Measurements from ENCODE around the gene ECSCR.

ECSCR gene

GRCh38 chr5:139473565-139473964 lies 11.0 kb upstream of the ECSCR start:
- no peak for DNase-seq

GRCh38 chr5:139473105-139473504 lies 10.6 kb upstream of the ECSCR start:
- DNase-seq, result no peak

- no peak for DNase-seq
These were observed 10.0 kb upstream of the ECSCR start for GRCh38 chr5:139472386-139473030.

- DNase-seq, result no peak
These were observed 8.3 kb upstream of the ECSCR start, which contains the start of gene SMIM33 for GRCh38 chr5:139470821-139471300. TSS of gene SMIM33 (plus strand) at chr5:139471004. CDS start at chr5:139471122, 118 bp downstream.

- DNase-seq, result no peak
These were observed 5.9 kb upstream of the ECSCR start for GRCh38 chr5:139468421-139468931.

- no peak for DNase-seq
These were observed 845 bp downstream of the ECSCR start for GRCh38 chr5:139461698-139462097.

GRCh38 chr5:139461176-139461575 lies 1.4 kb downstream of the ECSCR start:
- no peak for DNase-seq

- no peak for DNase-seq
These were observed 2.1 kb downstream of the ECSCR start for GRCh38 chr5:139460455-139460854.

GRCh38 chr5:139459451-139459934 lies 3.0 kb downstream of the ECSCR start:
- DNase-seq, result no peak

GRCh38 chr5:139458580-139459407 lies 3.7 kb downstream of the ECSCR start:
- DNase-seq, result no peak

GRCh38 chr5:139457653-139458306 lies 4.8 kb downstream of the ECSCR start:
- DNase-seq, result no peak

GRCh38 chr5:139457241-139457640 lies 5.3 kb downstream of the ECSCR start:
- DNase-seq, result no peak

- DNase-seq, result no peak
These were observed 5.8 kb downstream of the ECSCR start for GRCh38 chr5:139456776-139457175.

- DNase-seq, result no peak
These were observed 7.8 kb downstream of the ECSCR start for GRCh38 chr5:139454568-139455290.

- DNase-seq, result no peak
These were observed 8.6 kb downstream of the ECSCR start for GRCh38 chr5:139453683-139454567.

GRCh38 chr5:139451878-139452660 lies 10.5 kb downstream of the ECSCR start:
- no peak for DNase-seq

- no peak for DNase-seq
These were observed 11.4 kb downstream of the ECSCR start for GRCh38 chr5:139451176-139451575.

GRCh38 chr5:139446956-139447779 lies 15.4 kb downstream of the ECSCR start:
- DNase-seq, result no peak

GRCh38 chr5:139445325-139446170 lies 17.0 kb downstream of the ECSCR start:
- no peak for DNase-seq

Data from T1000 (cell line).